Measurements from ENCODE around the gene ODF4.
"Not testable (repeated sequence)": the region's sequence is repeated elsewhere in the genome, so short reads cannot be mapped to it uniquely, and the experiment has no call there.

The ODF4 gene

DNA sequence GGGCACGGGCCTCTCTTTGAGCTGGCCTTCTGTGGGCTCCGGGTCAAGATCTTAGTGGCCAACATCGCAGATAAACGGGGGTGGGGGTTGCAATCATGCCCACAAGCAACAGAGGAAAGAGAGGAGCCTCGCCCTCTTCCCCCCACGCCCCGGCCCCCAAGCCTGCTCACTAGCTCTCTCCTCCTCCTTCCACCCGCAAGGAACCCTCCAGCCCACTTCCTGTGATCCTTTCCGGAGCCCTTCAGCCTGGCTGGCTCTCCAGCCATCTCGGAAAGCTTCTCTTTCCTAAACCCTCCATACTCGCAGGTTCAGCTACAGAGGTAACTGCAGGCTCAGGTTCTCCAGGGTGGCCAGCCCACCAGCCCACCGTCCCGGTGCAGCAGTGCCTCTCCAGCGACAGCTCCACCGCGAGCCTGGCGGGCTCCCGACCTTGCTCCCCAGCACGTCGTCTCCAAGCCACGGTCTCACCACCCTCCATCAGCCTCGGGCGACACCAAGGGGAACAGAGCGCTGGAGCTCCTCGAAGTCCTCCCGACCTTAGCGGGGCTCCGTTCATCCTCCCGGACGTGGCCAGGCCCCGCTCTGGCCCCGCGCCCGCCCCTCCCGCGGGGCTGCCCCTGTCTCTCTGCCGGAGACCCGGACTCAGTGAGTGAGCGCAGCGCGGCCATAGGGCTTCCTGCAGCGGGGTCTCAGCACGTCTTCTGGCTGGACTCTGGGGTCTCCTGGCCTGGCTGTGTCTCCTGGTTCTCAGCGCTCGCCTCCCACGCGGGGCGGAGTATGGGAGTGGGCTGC, 12.9 kb upstream of the ODF4 start:
- no peak for DNase-seq

DNA sequence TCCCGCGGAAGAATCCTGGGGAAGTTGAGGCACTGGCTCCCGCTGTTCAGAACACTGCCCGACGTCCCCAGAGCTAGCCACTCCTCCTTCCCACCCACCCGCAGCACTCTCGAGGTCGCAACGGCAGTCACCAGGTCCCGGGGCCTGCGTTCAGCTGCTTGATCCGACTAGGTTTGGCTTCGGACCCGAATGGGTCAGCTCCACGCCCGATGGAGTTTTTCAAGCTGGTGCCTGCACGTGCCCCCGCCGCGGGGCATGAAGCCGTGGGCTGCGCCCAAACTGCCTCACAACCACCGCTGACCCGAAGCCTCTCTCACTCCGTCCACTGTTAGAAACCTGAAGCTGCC, 12.4 kb upstream of the ODF4 start:
- no peak for DNase-seq

DNA sequence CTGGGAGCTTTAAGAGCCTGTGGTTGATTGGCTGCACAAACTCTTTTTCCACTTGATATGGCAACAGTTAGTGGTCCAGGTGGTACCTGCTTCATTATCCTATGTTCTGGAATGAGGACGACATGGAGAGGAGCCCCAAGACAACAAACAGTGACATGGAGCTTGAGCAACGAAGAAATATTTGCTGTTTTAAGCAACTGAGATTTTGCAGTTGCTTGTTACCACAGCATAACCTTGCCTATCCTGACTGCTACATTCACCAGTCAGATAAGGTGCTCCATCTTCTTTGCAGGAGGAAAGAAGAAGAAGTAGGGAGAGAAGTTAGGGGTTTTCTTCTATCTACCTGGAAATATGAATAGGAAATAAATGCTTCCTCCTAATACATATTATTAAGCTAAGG, 7.5 kb upstream of the ODF4 start:
- DNase-seq = no peak

DNA sequence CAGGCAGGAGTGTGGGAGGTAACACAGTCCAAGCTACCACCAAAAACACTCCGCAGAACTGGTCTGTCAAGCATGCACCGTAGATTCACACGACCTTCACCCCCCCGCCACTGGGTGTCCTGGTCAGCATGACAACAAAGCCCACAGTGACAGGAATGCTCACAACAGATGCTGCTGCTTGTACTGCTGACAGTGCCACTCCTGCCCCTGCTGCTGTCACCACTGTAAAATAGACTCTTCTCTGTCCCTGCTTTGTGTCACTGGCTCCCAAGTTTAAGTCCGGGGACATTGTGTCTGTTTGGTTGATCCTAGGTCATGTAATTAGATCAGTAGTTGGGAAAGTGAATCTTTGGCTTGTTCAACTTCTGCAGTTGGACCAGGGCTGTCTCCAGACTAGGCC, 7.0 kb upstream of the ODF4 start:
- DNase-seq = no peak

DNA sequence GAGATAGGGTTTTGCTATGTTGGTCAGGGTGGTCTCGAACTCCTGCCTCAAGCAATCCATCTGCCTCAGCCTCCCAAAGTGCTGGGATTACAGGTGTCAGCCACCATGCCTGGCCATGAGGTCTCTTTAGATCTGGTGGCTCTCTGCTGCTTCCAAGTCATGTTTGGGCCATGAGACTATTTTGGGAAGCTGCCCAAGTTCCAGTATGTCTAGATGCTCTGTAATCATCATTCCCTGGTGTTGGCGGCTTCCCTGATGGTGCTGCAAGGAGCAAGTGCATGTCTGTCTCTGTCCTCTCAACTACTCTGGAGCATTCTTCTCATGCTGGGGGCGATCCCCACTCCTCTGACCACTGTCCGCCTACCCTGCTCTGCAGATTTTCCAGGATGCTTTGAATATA, 6.4 kb upstream of the ODF4 start:
- DNase-seq = no peak

DNA sequence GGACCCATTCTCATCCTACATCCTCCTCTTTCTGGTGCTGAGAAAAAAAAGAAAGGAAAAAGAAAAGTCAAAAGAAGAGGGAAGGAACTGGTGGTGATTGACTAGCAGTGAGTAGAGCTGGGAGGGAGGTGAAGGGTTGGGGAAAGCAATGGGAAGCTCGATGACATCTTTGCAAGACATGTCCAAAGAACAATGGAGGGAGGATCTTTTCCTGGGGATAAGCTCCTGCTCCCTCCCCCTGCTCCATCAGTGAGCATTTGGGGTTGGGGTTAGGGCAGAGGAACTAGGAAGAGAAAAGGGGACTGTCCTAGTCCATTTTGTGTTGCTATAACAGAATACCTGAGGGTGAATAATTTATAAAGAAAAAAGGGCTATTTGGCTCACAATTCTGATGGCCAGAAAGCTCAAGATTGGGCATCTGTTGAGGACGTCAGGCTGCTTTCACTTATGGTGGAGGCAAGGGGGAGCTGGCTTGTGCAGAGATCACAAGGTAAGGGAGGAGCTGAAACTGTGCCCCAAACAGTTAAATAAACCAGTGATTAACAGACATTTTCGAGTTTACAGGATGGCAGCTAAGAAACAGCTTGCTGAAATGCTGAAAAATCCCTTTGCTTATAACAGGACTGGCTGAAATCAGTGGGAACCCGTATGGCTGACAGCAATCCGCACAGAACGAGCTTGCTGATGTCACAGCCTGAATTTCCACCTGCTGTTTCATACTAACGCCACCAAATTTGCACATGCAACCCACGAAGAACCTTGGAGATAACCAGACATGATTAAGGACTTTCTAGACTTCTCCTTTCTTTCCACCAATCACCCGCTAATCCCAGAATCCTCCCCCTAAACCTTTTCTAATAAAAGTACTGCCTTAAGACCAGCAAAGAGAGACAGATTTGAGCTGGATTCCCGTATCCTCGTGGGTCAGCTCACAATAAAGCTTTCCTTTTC, 1.6 kb upstream of the ODF4 start:
- DNase-seq = no peak

DNA sequence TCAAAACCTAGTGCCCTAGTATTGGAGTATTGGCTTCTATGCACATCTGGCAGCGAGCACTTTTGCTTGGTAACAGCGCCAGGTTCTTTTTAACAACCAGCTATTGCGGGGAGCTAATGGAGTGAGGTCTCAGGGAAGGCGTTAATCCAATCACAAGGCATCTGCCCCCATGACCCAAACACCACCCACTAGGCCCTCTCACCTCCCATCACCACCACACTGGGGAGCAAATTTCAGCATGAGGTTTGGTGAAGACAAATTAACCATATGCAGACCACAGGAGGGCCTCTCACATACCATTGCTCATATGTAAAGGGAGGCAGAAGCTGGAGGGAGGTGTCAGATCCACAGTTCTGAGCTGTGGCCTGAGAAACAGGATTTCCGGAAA, 893 bp upstream of the ODF4 start:
- DNase-seq = no peak

DNA sequence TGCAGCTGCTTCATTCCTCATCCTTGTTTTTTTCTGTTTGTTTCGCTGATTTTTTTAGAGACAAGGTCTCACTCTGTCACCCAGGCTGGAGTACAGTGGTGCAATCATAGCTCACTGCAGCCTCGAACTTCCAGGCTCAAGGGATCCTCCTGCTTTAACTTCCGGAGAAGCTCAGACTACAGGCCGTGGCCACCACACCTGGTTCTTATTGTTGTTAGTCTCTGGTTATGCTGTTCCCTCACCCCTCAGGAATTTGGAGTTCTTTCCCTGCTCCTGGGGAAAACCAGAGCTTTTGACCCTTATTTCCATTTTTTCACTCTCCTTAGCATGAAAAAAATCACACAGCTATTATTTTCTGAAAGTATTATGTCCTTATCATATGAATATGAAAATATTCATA, 1.8 kb downstream of the ODF4 start:
- no peak for DNase-seq

DNA sequence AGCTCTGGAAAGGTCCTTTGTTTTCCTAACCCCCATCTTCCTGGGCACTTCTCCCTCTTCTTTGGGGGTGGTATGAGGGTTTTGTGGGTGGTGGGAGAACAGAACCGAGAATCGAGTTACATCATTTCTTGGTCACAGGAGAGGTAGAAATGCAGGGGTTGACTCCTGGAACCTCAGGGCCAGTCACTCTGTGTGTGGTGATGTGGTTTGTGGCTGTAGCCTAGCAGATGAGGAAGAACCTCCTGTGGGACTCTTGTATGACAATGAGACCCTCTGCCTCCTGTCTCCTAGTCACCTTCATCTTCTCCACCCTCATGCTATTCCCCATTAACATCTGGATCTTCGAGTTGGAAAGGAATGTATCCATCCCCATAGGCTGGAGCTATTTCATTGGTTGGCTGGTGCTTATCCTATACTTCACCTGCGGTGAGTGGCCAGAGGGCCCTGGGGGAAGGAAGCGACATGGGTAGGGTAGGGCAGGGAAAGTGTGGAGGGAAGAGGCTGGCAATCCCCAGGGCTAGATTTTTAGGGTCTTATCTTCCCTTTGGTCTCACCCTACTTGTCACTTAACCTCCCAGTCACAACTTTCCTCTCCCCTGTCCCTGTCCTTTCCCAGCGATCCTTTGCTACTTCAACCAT, 5.5 kb downstream of the ODF4 start:
- no peak for DNase-seq

DNA sequence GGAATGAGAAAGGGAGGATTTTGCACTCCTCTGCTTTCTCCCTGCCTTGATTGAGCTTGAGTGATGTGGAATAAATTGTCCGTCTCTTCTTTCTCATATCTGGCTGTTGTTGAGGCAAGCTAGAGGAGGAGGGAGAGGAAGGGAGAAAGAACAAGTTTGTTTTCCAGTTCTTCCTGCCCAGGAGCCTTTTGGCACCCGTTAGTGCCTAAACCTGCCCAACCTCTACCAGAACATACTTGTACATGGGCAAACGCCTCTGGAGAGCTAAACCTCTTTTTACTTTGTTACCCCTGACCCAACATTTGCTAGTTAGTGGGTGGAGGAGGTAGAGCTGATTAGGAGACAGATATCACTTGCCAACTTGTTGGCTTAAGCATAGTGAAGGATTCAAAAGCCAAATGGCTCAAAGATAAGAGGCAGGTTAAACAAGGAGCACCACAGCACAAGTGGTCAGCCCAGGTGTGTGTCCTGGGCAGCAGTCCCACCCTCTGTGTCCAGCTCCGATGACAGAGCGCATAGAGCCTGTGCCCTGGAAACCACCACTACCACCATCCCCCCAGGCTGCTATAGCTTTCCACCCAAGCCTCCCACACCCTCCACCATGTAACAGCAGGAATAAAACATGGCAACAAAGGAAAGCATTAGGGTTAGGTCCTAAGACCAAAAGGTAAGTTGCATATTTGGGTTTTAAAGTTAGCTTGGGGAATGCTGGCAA, 6.5 kb downstream of the ODF4 start:
- DNase-seq = no peak

DNA sequence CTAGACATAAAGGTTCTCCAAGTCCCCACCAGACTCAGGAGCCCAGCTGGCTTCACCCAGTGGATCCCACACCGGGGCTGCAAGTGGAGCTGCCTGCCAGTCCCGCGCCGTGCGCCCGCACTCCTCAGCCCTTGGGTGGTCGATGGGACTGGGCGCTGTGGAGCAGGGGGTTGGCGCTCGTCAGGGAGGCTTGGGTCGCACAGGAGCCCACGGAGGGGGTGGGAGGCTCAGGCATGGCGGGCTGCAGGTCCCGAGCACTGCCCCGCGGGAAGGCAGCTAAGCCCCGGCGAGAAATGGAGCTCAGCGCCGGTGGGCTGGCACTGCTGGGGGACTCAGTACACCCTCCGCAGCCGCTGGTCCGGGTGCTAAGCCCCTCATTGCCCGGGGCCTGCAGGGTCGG, 7.4 kb downstream of the ODF4 start:
- not testable (repeated sequence) for DNase-seq

DNA sequence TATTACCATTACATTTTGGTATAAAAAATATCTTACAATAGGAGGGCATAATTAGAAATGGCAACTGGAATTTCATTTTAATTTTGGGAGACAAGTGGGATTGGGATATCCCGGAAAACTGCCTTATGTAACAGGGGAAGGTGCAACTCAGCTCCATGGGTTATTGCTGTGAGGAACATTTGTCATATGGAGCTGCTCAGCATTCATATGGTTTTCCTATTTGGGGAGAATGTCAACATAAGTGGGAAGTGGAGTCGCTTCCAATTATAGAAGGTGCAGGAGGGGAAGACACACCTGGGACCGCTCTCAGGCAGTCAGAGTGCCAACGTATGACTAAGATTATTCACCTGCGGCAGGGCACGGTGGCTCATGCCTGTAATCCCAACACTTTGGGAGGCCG, 10.7 kb downstream of the ODF4 start:
- no peak for DNase-seq

DNA sequence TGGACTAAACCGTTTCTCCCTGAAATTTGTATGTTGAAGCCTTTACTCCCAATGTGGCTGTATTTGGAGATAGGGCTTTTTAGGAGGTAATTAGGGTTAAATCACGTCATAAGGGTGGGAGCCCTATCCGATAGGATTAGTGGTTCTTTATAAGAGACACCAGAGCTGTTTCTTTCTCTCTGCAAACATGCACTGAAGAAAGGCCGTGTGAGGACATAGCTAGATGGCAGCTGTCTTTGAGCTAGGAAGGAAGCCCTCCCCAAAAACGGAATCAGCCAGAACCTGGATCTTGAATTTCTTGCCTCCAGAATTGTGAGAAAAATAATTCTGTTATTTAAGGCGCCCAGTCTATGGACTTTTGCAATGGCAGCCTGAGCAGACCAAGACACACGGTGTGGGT, 14.1 kb downstream of the ODF4 start:
- no peak for DNase-seq

DNA sequence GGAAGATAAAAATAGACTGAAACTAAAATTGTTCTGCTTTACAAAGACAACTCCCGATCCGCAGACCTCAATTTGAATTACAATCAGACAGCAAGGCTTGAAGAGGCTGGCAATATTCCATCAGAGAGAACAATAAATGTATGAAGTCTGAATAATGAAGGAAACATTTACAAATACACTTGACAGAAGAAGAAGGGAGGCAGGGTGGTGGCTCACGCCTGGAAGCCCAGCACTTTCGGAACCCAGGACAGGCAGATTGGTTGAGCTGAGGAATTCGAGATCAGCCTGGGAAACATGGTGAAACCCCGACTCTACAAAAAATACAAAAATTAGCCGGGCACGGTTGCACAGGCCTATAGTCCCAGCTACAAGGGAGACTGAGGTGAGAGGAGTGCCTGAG, 14.6 kb downstream of the ODF4 start:
- no peak for DNase-seq

DNA sequence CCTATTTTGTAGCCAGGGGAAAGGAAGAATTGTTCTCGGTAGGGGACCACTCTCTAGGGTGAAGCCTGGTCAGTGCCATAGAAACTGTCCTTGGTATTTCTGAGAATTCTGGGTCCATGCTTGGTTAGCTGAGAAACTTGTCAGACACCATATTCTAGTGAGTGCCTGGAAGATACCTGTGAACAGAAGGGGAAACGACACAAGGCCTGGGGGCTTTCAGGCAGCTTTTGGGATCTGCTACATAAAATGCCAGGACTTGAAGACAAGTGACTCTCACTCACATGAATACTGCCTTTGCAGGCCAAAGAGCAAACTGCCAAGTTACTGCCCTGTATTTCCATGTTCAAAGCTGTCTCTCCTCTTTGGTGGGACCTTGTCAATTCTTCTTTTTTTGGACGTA, 18.3 kb downstream of the ODF4 start:
- no peak for DNase-seq

DNA sequence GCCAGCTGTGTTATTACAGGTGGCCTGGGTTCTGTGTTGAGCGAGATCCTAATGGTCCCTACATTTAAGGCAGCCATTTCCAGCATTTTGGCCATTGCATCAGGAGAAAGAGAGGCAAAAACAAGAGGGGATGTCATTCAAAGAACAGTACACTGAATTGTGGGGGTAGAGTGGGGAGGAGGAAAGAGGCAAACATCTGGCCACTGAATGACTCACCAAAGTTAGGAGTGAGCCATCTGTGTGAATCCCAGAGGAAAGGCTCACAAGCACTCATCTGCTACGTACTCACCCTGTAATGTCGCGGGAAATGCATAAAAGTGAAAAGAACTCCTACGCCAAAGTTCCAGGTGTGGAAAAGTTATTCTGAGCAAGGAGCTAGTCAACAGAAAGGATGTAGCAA, 20.1 kb downstream of the ODF4 start:
- no peak for DNase-seq

DNA sequence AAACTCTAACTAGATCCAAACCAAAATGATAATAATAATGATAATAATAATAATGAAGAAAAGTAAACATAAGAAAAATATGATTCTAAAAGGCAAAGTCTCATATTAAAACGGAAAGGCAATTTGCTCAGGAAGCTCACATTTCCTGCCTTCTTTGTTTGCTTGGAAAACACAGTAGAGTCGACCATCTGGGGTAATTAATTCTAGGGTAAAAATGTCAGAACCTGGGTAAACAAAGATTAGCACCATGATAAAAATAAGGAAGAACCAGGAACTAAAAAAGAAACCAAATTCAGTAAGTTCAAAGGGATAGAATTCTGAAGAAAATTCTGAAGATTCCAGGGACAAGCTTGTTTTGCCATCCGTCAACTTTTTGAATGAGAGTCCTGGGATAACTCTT, 20.6 kb downstream of the ODF4 start:
- DNase-seq = no peak

DNA sequence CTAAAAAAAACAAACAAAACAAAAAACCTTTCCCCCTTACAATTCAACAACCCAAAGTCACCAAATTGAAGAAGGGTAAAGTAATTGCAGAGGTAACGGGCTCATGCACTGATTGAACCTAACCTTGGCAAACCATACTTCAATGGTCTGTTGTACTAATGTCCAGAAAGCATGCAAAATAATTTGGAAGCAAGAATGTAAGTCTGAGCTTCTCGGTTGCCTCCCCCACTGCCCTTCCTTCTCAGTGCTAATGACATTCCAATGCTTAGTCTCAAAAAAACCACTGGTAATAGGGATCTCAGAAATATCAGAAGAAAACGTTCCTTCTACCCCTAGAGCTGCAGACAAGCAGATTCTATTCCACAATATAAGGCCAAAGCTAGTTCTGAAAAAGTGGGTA, 21.1 kb downstream of the ODF4 start:
- no peak for DNase-seq

DNA sequence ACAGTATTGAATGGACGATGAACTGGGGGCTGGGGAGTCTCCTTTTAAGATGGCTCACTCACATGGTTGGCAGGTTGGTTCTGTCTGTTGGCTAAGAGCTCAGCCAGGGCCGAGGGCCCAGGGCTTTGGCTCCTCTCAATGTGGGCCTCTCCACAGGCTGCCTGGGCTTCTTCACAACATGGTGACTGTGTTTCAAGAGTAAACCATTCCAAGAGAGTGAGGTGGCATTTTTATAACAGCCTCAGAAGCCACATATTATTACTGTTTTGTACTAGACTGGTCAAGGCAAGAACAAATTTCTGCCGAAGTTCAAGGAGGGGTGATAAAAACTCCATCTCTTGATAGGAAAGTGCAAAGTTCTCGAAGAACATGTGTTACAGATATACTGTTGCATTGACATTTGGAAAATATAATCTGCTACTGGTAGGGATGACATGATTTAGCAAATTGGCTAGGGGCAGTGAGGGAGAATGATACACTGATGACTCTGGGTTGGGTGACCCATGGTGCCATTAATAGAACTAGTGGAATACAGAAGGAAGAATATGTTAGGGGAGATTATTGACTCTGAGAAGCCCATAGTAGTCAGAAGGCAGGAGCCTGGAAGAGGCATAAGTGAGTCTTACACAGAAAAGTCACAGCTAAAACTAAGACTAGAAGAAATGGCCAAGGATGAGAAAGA, 23.2 kb downstream of the ODF4 start:
- DNase-seq = no peak

DNA sequence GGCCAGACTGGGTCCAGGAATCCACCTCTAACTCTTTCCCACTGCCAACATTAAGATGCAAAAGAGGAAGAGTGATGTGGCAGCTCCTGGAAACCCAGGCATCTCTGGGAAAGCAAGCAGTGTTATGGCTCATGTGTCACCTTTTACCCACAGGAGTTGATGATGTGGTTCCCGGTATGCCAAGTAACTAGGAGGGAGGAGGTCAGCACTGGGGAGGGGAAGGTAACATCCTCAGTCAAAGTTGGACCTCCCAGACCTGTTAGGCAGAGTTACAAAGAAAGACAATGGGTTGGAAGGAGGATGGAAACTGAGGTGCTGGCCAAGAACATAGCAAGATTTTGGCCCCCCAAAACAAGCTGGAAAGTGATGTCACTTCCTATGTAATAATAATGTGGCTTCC, 25.5 kb downstream of the ODF4 start:
- DNase-seq = no peak

DNA sequence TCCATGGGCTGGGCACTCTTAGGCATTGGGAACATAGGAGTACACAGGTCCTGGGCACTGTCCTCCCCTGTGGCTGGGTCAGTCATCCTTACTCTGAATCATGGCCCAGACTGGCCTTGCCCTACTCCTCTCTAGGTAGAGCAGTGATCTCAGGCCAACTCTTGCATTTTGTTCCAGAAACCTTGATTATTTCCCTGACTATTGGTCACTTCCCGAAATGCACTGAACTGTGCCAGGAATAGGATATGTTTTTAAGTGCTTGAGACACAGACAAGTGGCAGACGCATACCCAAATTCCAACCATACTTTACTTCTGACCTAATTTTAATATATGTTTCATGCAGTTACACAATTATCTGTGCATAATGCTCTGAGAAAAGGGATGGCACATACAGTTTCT, 26.6 kb downstream of the ODF4 start:
- peak in 1 of 2 experiments; percentile 14 for DNase-seq

DNA sequence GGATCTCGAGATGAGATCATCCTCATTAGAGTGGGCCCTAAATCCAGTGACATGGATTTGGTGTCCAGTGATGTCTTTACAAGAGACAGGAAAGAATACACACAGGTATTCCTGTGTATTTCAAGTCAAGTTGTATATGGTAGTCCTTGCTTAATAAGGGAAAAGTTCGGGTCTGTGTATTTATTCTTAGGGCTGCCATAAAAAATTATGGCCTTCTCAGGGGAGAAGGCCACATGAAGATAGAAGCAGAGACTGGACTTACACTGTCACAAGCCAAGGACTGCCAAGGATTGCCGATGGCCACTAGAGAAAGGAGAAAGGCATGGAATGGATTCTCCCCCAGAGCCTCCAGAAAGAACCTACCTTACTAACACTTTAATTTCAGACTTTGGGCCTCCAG, 28.6 kb downstream of the ODF4 start:
- no peak for DNase-seq

DNA sequence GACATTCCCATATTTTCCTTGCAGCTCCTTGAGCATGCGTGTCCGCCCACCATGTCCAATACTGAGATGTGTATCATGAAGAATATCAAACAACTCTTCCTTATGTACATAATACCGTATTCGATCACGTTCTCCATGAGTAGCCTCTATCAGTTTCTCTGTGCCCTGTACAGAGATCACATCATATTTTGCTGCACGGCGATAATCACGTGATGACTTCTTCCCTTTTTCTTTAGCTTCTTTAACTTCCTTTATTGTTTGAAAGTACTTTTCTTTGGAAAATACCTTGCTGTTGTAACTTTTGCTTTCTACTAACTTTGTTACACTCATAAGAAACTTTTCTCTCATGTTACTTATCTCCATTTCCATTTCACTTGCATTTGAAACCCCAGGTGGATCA, 30.3 kb downstream of the ODF4 start:
- no peak for DNase-seq
